Stimulated activated CD4-positive, alpha-beta T cell treated with anti-CD3 and anti-CD28 coated beads, TNF-alpha, amount 100 ng/mL, for 48 hours (primary cell): ENCODE results near the gene SLAMF7.
"Not testable (repeated sequence)": the region's sequence is repeated elsewhere in the genome, so short reads cannot be mapped to it uniquely, and the experiment has no call there.

Experiments used
- DNase-seq, 3 donors: peaks; one replicate each; pipeline ENCODE4 v3.0.0-alpha.2; 2020; ENCODE audit warnings: low read depth in 3 of 3

The SLAMF7 gene

DNA sequence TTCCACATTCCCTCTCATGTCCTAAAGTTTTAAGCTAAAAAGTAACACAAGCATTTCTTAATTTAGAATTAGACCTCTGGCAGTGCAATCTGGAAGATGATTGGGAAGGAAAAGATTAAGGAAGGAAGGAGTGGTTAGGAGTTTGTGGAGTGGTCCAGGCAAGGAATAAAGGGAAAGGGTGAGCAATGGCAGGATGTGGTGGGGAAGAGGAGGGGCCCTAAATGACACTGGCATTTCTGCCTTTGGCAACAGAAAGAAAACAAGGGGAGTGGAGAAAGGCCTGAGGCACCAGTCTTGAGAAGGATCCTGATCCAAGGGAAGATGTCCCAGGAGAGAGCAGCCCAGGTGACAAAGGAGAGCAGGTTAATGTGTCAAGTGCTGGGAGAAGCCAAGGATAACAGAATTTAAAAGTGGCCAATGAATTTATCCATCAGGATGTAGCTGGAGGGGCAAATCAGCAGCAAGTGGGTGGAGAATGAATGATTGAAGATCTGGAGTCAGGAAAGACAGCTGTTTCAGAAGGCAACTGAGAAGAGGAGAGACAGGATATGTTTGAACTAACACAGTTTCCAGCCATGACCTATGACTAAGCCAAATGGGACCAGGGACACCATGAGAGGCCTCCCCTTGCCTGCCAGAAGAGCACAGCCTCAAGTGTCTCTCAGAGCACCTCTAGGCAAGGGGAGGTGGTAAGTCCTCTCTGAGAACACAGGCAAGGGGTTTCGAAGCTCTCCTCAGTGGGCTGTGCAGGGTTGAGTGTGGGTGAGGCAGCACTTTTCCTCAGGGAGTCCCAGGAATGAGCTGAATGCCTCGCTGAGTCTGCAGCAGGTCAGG lies 36.1 kb downstream of the SLAMF7 start:
- DNase-seq = no peak

- DNase-seq = no peak
Measured at GRCh38 chr1:160776178-160776577, 37.1 kb downstream of the SLAMF7 start.

DNA sequence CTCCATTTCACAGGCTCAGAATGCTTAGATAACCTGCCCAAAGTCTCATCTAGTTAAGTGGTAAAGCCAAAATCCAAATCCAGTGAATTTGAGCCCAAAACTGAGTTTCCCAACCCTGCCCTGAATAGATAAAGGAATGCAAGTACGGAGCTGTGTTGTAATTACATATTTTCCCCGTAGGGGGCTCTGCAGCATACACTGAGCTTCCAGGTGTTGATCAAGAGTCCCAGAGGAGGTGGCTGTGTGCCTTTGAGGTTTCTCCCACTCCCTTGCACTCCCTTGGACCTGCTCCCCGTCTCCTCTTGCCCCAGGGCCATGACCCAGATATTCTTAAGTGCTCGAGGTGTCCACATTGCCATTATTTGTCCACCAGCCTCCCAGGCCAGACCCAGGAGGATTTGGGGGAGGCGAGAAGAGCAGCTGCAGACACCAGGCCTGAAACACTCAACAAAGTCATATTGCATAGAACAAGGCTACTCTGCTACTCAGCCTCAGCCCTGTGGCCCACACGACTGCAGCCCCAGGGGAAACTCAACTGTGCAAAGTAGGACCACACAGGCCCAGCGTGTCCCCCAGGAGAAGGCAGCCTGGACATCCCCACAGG lies 38.5 kb downstream of the SLAMF7 start:
- no peak for DNase-seq

- DNase-seq = no peak
Measured at GRCh38 chr1:160778976-160779375, 39.9 kb downstream of the SLAMF7 start.

GRCh38 chr1:160779626-160780397 lies 40.8 kb downstream of the SLAMF7 start:
- no peak for DNase-seq

GRCh38 chr1:160780398-160780755 lies 41.3 kb downstream of the SLAMF7 start:
- DNase-seq = no peak

- DNase-seq = no peak
Measured at GRCh38 chr1:160781186-160781766, 42.2 kb downstream of the SLAMF7 start.

DNA sequence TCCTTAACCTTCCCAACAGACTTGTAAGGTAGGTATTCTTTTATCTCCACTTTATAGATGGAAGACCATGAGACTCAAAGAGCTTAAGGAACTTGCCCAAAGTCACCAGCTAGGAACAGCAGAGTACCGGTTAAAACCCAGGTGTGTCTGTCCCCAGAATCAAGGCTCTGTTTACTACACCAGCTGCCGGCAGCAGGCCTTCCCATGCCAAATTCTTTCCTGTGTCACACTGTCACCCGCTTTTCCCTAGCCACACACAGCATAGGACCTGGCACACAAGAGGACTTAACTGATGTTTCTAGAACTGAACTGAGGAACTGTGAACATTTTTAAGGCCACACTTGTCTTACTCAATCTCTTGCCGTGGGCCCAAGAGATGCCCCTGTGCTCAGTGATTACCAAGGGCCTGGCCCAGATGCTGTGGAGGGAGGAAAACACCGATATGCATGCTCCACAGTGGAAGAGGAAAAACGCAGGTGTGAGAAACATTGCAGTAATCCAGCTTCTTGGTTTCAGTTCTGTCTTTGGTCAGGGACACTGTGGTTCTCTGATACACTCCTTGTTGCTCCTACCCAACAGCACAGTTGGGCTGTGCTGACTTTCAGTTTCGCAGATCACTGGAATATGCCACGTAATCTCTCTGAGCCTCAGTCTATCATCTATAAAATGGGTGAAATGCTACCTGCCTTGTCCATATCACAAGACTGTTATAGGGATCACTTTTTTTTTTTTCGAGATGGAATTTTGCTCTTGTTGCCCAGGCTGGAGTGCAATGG lies 43.1 kb downstream of the SLAMF7 start:
- DNase-seq = no peak

DNA sequence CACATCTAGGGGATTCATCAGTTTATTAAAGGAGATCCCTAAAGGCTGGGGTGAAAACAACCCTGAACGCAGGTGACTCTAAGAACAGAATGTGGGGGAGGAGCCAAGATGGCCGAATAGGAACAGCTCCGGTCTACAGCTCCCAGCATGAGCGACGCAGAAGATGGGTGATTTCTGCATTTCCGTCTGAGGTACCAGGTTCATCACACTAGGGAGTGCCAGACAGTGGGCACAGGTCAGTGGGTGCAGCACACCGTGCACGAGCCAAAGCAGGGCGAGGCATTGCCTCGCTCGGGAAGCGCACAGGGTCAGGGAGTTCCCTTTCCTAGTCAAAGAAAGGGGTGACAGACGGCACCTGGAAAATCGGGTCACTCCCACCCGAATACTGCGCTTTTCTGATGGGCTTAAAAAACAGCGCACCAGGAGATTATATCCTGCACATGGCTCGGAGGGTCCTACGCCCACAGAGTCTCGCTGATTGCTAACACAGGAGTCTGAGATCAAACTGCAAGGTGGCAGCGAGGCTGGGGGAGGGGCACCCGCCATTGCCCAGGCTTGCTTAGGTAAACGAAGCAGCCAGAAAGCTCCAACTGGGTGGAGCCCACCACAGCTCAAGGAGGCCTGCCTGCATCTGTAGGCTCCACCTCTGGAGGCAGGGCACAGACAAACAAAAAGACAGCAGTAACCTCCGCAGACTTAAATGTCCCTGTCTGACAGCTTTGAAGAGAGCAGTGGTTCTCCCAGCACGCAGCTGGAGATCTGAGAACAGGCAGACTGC lies 44.1 kb downstream of the SLAMF7 start:
- DNase-seq = not testable (repeated sequence)

- DNase-seq = no peak
Measured at GRCh38 chr1:160789051-160789701, 50.1 kb downstream of the SLAMF7 start.

DNA sequence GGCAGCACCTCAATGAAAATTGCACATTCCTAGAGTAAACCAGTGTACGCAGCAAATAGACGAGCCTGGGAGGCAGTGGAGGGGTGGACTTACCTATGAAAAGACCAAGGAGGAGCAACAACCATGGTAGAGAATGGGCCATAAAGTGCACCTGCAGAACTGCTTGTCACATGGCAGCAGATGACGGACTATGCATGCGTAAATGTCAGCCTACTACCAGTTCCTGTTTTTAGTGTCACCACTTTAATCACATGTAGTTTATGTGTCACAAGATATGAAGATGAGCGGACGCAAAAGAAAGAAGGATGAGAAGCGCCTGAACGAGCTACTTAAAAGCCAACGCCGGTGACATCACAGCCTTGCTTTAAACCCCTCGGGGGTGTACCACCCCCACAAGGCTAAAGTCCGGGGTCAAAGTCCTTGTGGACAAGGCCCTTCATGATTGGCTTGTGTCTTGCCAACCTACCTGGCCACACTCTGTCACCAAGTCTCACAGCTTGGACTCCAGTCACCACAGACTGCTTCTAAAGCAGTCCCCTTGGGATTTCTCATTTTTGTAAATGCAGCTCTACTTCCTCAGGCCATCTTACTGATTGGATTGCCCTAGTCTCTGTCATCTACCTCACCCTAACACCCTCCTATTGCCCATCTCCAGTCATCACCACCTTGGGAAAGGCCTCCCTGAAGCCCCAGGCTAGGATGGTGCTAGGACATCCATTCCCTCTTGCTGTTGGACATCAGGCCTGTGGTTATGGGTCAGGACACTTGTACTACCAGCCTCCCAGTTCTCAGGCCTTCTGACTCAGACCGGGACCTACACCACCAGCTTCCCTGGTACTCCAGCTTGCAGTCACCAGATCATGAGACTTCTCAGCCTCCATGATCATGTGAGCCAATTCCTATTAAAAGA lies 50.9 kb downstream of the SLAMF7 start:
- no peak for DNase-seq

- no peak for DNase-seq
Measured at GRCh38 chr1:160794376-160794775, 55.3 kb downstream of the SLAMF7 start.

DNA sequence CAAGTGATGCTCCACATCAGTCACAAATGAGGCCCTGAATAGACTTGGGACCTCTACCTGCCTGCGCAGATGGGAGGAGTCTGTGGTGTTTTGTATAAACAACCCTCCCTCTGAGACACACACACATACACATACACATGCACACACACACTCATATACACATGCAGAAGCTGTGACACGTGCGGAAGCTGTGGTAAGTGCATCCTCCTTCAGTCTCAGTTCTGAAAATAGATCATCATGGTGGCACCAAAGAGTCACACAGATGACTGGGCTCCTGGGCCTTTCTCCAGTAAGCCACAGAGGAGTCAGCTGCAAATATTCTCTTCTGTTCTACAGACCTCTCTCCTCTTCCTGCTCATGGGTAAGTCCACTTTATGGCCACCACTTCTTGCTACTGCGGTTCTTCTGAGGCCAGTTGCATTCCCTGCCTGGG lies 56.9 kb downstream of the SLAMF7 start, which contains the start of gene LY9:
LY9 (plus strand) TSS at position 224 of the 433 bp plus-strand sequence; CDS start at position 238, 14 bp downstream.
- peak; percentile 54 to 66 (median 57) for DNase-seq

DNA sequence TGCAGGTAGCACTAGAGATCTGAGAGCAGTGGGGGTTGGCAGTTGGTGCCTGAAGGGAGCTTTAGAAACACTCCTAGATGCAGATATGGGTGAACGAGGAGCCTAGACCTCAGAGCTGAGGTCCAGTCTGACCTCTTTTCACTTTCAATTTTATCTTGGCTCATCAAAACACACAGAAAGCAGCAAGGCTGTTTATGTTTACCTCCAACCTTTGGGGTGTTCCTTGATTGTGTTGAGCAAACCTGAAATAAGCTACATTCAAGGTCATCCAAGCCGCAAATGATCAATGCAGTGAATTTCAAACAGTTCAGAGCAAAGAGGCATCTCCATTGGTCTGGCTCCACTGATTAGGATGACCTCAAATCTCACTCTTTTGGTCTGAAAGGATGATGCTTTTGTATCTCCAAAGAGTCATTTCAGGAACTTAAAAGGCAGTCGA lies 58.2 kb downstream of the SLAMF7 start:
- DNase-seq = no peak

DNA sequence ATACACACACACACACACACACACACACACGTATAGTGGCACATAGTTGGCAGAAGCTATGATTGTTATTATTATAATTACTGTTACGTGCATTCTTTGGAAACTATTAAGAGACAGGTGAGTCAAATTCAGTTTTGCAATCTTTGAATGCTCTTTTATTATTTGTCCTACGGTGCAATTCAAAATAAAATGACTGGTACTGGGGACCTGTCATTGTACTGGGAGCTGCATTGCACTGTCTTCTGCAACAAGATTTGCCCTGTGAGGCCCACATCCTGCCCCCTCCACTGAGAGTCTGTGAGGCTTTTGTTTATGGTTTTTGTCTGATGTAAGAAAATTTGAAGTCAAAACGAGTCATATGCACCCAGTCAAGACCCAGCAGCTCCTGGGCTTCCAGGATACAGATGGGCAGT lies 58.8 kb downstream of the SLAMF7 start:
- DNase-seq = peak in 2 of 3 donors; percentile 23 to 51

- no peak for DNase-seq
Measured at GRCh38 chr1:160798439-160798838, 59.4 kb downstream of the SLAMF7 start.

- DNase-seq = no peak
Measured at GRCh38 chr1:160799641-160800040, 60.6 kb downstream of the SLAMF7 start.

DNA sequence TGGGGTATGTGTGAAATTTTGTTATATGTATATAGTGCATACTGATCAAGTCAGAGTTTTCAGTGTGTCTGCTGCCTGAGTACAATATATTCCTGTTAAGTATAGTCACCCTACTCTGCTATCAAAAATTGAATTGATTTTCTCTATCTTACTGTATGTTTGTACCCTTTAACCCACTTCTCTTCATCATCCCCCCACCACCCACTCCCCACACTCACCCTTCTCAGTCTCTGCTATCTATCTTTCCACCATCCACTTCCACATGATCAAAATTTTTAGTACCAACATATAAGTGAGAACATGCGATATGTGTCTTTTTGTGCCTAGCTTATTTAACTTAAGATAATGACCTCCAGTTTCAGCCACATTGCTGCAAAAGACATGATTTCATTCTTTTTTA lies 61.1 kb downstream of the SLAMF7 start:
- no peak for DNase-seq
